HepG2 (cell line): ENCODE measurements around the gene BMAL1. TPM values are rescaled to one million over a fixed set of nuclear protein-coding genes. Genes with fewer than 3 reads are reported as not detected.

Experiments used
- ATAC-seq: fragments of 200-7000 bp; cut with Tn5 transposase; 3 replicates; pipeline ENCODE4 v1.9.1; 2020; ENCODE audit warnings: mild to moderate bottlenecking, moderate library complexity
- BruUV-seq: library from RNA; stranded (reverse); fragments of 400-500 nt; replicated peaks from 2 replicates; lab custom pipeline; 2021; lab: Mats Ljungman, UMichigan
- CTCF ChIA-PET: fragments of 300-600 bp; formaldehyde crosslinking; extraction: SDS; loops from one replicate; lab custom pipeline; 2021; ENCODE audit warnings: low total read pairs, inconsistent platforms, low intra/inter-chr PET ratio; lab: Yijun Ruan, JAX
- POLR2A ChIA-PET: fragments of 350-600 bp; sonication (Branson Sonifier 250); formaldehyde crosslinking; loops from one replicate; lab custom pipeline; 2020; ENCODE audit warnings: antibody characterized with exemption, inconsistent platforms; lab: Yijun Ruan, JAX
- DNase-seq: peaks from one replicate; pipeline ENCODE4 v3.0.0-alpha.2; 2015; ENCODE audit warnings: low spot score
- FAIRE-seq: peaks from 3 replicates; lab custom pipeline; 2011; peaks lifted over from hg19 to GRCh38; lab: Jason Lieb, UNC
- H2AFZ ChIP-seq: one replicate; pipeline ENCODE4 v1.6.1; 2011; ENCODE audit warnings: low read length, inconsistent platforms
- H3K27ac ChIP-seq: fragments of 300-600 bp; 3 replicates; pipeline ENCODE4 v1.8.0; 2011; ENCODE audit warnings: mixed run types, mild to moderate bottlenecking, mixed read lengths, low read length, inconsistent platforms; ENCODE audit not compliant: insufficient read depth; ENCODE audit errors: extremely low read length
- H3K27me3 ChIP-seq, 2 experiments: fragments of 200-600 bp in 1 of 2; 2 replicates in 1 of 2; 3 replicates in 1 of 2; pipeline versions ENCODE4 v1.6.0 to v1.8.0; 2011; ENCODE audit warnings: low read length in 2 of 2, mild to moderate bottlenecking in 2 of 2, moderate library complexity in 2 of 2, inconsistent platforms in 1 of 2; ENCODE audit not compliant: insufficient read depth in 2 of 2, control insufficient read depth in 1 of 2
- H3K36me3 ChIP-seq, 2 experiments: fragments of 200-600 bp in 1 of 2; replicated peaks in 1 of 2; 2 replicates in 1 of 2; 3 replicates in 1 of 2; pipeline versions ENCODE4 v1.5.1 to v1.8.0; 2011; ENCODE audit warnings: low read length in 2 of 2, inconsistent platforms in 1 of 2; ENCODE audit not compliant: insufficient read depth in 2 of 2, control insufficient read depth in 1 of 2
- H3K4me1 ChIP-seq: 2 replicates; pipeline ENCODE4 v1.5.1; 2012; ENCODE audit warnings: low read length, inconsistent platforms; ENCODE audit not compliant: insufficient read depth
- H3K4me2 ChIP-seq: 2 replicates; pipeline ENCODE4 v1.6.0; 2011; ENCODE audit warnings: low read depth, low read length, inconsistent platforms
- H3K4me3 ChIP-seq, 3 experiments: fragments of 200-600 bp in 1 of 3; sonication (generic), shearing (Covaris generic) in 1 of 3; replicated peaks in 1 of 3; 2 replicates each; pipeline ENCODE4 v1.5.1; 2011 to 2016; ENCODE audit warnings: low read length in 3 of 3, inconsistent platforms in 2 of 3, low read depth in 2 of 3, mild to moderate bottlenecking in 2 of 3, control low read depth in 1 of 3, mixed read lengths in 1 of 3; ENCODE audit not compliant: insufficient read depth in 1 of 3
- H3K79me2 ChIP-seq: one replicate; pipeline ENCODE4 v1.6.1; 2011; ENCODE audit warnings: low read length, inconsistent platforms; ENCODE audit not compliant: insufficient read depth
- H3K9ac ChIP-seq: 2 replicates; pipeline ENCODE4 v1.6.0; 2011; ENCODE audit warnings: mild to moderate bottlenecking, low read depth, low read length, inconsistent platforms; ENCODE audit not compliant: insufficient read depth
- H3K9me3 ChIP-seq: 2 replicates; pipeline ENCODE4 v1.5.1; 2012; ENCODE audit warnings: mild to moderate bottlenecking, low read length
- H4K20me1 ChIP-seq: 2 replicates; pipeline ENCODE4 v1.6.0; 2011; ENCODE audit warnings: inconsistent platforms, mild to moderate bottlenecking, low read length, moderate library complexity; ENCODE audit not compliant: insufficient read depth
- CENPX ChIP-seq: sonication (generic); formaldehyde crosslinking; IDR thresholded peaks from 2 replicates; pipeline ENCODE4 v1.9.0; 2021; ENCODE audit warnings: mild to moderate bottlenecking, missing genetic modification reagents, moderate library complexity
- FOXO1 ChIP-seq: sonication (generic); formaldehyde crosslinking; IDR thresholded peaks from 2 replicates; pipeline ENCODE4 v1.4.0; 2020; ENCODE audit warnings: missing genetic modification reagents
- HDAC1 ChIP-seq: sonication (generic); formaldehyde crosslinking; IDR thresholded peaks from 2 replicates; pipeline ENCODE4 v1.5.1; 2020; ENCODE audit warnings: mild to moderate bottlenecking, missing genetic modification reagents
- NFKB2 ChIP-seq: sonication (generic); formaldehyde crosslinking; IDR thresholded peaks from 2 replicates; pipeline ENCODE4 v1.4.0; 2020; ENCODE audit warnings: missing genetic modification reagents, borderline replicate concordance
- SALL2 ChIP-seq: sonication (generic); formaldehyde crosslinking; IDR thresholded peaks from 2 replicates; pipeline ENCODE4 v1.8.1; 2023; ENCODE audit warnings: mild to moderate bottlenecking, missing genetic modification reagents, inconsistent platforms
- SOX5 ChIP-seq: IDR thresholded peaks from 2 replicates; pipeline ENCODE4 v1.6.1; 2016; ENCODE audit warnings: borderline replicate concordance
- ZFP36L2 ChIP-seq: sonication (generic); formaldehyde crosslinking; IDR thresholded peaks from 2 replicates; pipeline ENCODE4 v1.4.0; 2020; ENCODE audit warnings: missing genetic modification reagents
- ZFY ChIP-seq: sonication (generic); formaldehyde crosslinking; IDR thresholded peaks from 2 replicates; pipeline ENCODE4 v1.4.0; 2020; ENCODE audit warnings: missing genetic modification reagents
- ZNF121 ChIP-seq: sonication (generic); formaldehyde crosslinking; IDR thresholded peaks from 2 replicates; pipeline ENCODE4 v1.5.0; 2020; ENCODE audit warnings: mild to moderate bottlenecking, missing genetic modification reagents
- ZNF207 ChIP-seq: fragments of 450-650 bp; IDR thresholded peaks from 2 replicates; pipeline ENCODE4 v1.6.1; 2016; ENCODE audit warnings: antibody characterized with exemption, borderline replicate concordance
- ZNF510 ChIP-seq: sonication (generic); formaldehyde crosslinking; IDR thresholded peaks from 2 replicates; pipeline ENCODE4 v1.4.0; 2020; ENCODE audit warnings: low read depth, mild to moderate bottlenecking, missing genetic modification reagents
- ZNF569 ChIP-seq: sonication (generic); formaldehyde crosslinking; IDR thresholded peaks from 2 replicates; pipeline ENCODE4 v1.5.0; 2020; ENCODE audit warnings: mild to moderate bottlenecking, missing genetic modification reagents, moderate library complexity, borderline replicate concordance
- WGBS: methylation state at CpG from one replicate; pipeline ENCODE4 v1.1.6; 2017; ENCODE audit warnings: low lambda C conversion rate; 5-methylcytosine and 5-hydroxymethylcytosine counted together
- in situ Hi-C: cut with HindIII; loops from 2 replicates; pipeline ENCODE4 v1.10.0; 2017; ENCODE audit warnings: low pct_unique_long_range_greater_than_20kb; ENCODE audit not compliant: extremely low pct_ligation_motif_present
- intact Hi-C: fragments of 100-400 bp; cut with micrococcal nuclease; formaldehyde crosslinking; loops from one replicate; pipeline ENCODE4 v1.10.0; 2022; ENCODE audit not compliant: unreplicated experiment
- polyA plus RNA-seq, 8 experiments: library from polyadenylated mRNA; depleted of rRNA in 3 of 8; stranded (reverse) in 7 of 8; unstranded in 1 of 8; fragments of >200 nt; fragmentation: Illumina TruSeq in 4 of 8; extraction: Trizol in 4 of 8; gene quantifications; 2 replicates each; pipeline versions ENCODE4 v1.2.1 to v1.2.3, GENCODE V29; 2011 to 2016; ENCODE audit warnings: low read depth in 4 of 8, missing spikeins in 1 of 8, mixed read lengths in 1 of 8; ENCODE audit not compliant: insufficient read depth in 1 of 8
- total RNA-seq, 5 experiments: library from RNA; depleted of rRNA; stranded (reverse); fragments of >200 nt; fragmentation: Illumina TruSeq; extraction: Trizol; gene quantifications; 2 replicates each; pipeline ENCODE4 v1.2.3, GENCODE V29; 2016; ENCODE audit warnings: low read depth in 1 of 5
- TF ChIP-seq, protein P1 (sequence below): sonication (generic); formaldehyde crosslinking; IDR thresholded peaks from 2 replicates; pipeline ENCODE4 v1.4.0; 2020; ENCODE audit warnings: mild to moderate bottlenecking, low read depth, missing genetic modification reagents

BMAL1 gene
- total and polyA plus RNA-seq, 2 of the 13 experiments (the other 11 are each of a cell fraction or from before 2014, with no cell fraction given): 4.5 to 4.8 TPM

DNA sequence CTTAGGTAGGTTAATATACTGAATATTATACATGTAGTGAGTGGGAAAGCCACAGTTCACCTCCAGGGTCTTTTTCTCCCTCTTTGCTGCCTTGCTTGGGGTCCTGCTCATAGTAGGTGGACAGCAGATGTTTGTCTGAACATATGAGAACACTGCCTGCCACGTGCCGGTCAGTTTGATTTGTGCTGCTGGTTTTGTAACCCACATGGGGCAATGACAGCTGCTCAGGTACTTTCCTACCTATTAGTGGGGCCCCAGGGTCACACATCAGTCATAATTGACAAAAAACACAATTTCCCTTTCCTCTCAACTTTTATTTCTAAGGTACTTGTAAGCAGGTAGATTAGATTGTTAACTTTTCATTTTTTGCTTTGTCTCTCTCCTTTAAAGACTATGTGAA is 43.8 kb downstream of the BMAL1 start:
- H3K4me3 ChIP-seq: no peak overlapping the region
- no peaks in the 10 kb centered on the region; a peak in 1 of 5 replicates for H3K27me3 ChIP-seq
- DNase-seq: no peak
- intact Hi-C loops: no loop called here
- no peak overlapping the region for H2AFZ ChIP-seq
- no peaks in the 10 kb centered on the region for H3K36me3 ChIP-seq
- 75% methylated on average over 2 of the region's 2 CpGs for WGBS
- no peak overlapping the region for H3K27ac ChIP-seq
- H4K20me1 ChIP-seq: no peaks in the 10 kb centered on the region
- H3K9me3 ChIP-seq: no peaks in the 10 kb centered on the region
- no peak for ATAC-seq
- no peak overlapping the region for H3K4me2 ChIP-seq
- H3K9ac ChIP-seq: no peak overlapping the region
- peaks cover 6% of the 10 kb centered on the region; the same call in 1 of the 2 replicates for H3K4me1 ChIP-seq
- CTCF ChIA-PET: no interaction called here
- no peak for TF ChIP-seq ZFP36L2 (CRISPR knock-in tag)
- TF ChIP-seq, protein P1, sequence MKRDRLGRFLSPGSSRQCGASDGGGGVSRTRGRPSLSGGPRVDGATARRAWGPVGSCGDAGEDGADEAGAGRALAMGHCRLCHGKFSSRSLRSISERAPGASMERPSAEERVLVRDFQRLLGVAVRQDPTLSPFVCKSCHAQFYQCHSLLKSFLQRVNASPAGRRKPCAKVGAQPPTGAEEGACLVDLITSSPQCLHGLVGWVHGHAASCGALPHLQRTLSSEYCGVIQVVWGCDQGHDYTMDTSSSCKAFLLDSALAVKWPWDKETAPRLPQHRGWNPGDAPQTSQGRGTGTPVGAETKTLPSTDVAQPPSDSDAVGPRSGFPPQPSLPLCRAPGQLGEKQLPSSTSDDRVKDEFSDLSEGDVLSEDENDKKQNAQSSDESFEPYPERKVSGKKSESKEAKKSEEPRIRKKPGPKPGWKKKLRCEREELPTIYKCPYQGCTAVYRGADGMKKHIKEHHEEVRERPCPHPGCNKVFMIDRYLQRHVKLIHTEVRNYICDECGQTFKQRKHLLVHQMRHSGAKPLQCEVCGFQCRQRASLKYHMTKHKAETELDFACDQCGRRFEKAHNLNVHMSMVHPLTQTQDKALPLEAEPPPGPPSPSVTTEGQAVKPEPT (CRISPR knock-in tag): no peak
- TF ChIP-seq FOXO1 (CRISPR knock-in tag): no peak
- no peak for TF ChIP-seq ZNF207
- TF ChIP-seq NFKB2 (CRISPR knock-in tag): no peak
- POLR2A ChIA-PET: no interaction called here
- no peak for FAIRE-seq
- no TSS peak for BruUV-seq
- no peaks in the 10 kb centered on the region for H3K79me2 ChIP-seq
- in situ Hi-C loops: no loop called here

DNA sequence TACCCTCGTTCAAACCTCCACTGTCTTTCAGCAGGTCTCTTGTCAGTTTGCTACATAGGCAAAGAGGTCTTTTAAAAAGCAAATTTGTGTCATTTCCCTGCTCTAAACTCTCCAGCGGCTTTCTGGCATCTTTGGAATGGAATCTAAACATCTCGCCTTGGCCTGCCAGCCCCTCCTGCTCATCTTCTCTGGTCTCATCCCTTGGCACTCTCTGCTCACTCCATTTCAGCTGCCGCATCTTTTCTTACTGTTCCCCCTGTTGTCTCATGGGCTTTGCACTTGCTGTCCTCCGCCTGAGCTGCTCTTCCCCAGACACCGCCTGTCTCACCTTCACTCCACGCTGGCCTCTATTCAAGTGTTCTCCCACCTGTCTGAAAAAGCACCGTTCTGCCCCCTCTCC is 46.6 kb downstream of the BMAL1 start:
- no TSS peak for BruUV-seq
- H3K9ac ChIP-seq: no peak overlapping the region
- H3K4me2 ChIP-seq: no peak overlapping the region
- intact Hi-C loops: no loop called here
- ChIA-PET POLR2A (no interaction called here), CTCF (no interaction called here)
- peaks cover 1% of the 10 kb centered on the region; the same call in 1 of the 2 replicates for H3K4me1 ChIP-seq
- H3K36me3 ChIP-seq: no peaks in the 10 kb centered on the region
- FAIRE-seq: no peak
- H3K4me3 ChIP-seq: no peak overlapping the region
- H3K79me2 ChIP-seq: no peaks in the 10 kb centered on the region
- H4K20me1 ChIP-seq: no peaks in the 10 kb centered on the region
- no peak for DNase-seq
- no peak for ATAC-seq
- 68% methylated on average over 8 of the region's 8 CpGs for WGBS
- H3K9me3 ChIP-seq: no peaks in the 10 kb centered on the region
- in situ Hi-C loops: no loop called here
- no peaks in the 10 kb centered on the region; a peak in 1 of 5 replicates for H3K27me3 ChIP-seq
- no peak overlapping the region for H2AFZ ChIP-seq
- TF ChIP-seq SALL2: no peak
- no peak for TF ChIP-seq ZNF121
- TF ChIP-seq CENPX (CRISPR knock-in tag): no peak
- TF ChIP-seq ZFY (CRISPR knock-in tag): no peak
- TF ChIP-seq HDAC1 (CRISPR knock-in tag): no peak
- no peak for TF ChIP-seq SOX5
- no peak for TF ChIP-seq ZNF569 (CRISPR knock-in tag)
- TF ChIP-seq ZNF510: no peak
- H3K27ac ChIP-seq: no peak overlapping the region
